ENCODE data around the gene PRPF31. TPM values are rescaled to one million over a fixed set of nuclear protein-coding genes. Genes with fewer than 3 reads are reported as not detected.

PRPF31 gene
- total RNA-seq, 1 experiment from 2014 or later, result 62.4 TPM

DNA sequence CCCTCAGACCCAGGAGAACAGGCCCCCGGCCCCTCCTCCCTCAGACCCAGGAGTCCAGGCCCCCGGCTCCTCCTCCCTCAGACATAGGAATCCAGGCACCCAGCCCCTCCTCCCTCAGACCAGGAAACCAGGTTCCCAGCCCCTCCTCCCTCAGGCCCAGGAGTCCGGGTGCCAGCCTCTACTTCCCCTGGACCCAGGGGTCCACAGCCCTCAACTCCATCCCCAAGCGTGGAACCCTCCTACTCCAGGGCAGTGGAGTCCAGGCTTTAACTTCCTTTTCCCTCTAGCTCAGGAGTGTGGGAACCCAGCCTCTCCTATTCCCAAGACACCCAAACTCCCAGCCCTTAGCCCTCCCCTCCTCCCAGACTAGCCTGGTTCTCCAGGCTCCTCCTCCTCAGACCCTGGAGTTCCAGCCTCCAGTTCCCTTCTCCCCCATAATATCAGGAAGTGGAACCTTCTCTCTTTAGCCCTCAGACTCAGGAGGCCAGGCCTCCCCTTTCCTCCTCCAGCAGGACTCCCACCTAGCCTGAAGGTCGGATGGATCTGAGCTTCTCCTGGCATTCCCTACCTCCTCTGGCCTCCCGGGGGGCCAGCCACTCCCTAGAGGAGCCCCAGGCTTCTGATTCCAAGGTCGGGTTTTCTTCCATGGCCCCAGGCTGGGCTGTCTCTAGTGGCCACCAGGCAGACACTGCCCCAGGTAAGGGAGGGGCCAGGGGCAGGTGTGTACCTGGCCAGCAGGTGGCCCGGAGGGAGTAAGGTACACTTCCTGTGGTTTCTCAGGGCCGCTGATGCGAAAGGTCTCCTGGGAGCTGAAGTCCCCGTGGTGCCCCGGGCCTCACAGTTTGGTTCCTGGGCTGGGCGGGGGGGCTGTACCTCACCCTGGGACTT, 57.2 kb downstream of the PRPF31 start, which contains the start of gene TMC4:
TMC4 (minus strand) TSS at position 690 of the 888 bp plus-strand sequence; CDS start at position 647, 43 bp downstream.
- in situ Hi-C loops (cut with HindIII; ENCODE audit: low pct_unique_long_range_greater_than_20kb, low sequenced_read_pairs), result no loop called here
- no peak for DNase-seq (ENCODE audit: low read depth, low spot score)

DNA sequence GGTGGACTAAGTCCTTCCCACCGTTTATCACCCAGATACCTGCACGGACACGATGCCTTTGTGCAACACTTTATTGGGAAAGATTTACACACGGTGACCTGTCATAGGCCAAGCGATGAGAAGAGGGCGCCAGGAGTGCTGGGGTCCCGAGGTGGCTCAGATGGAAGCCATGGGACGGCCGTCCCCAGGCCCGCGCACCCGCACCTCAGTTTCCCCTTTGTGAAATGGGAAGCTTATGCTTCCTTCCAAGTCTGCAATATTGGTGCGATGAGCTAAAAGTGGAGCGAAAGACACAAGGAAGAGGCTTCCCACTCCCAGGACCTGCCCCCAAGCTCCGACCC, 57.8 kb downstream of the PRPF31 start:
- DNase-seq (ENCODE audit: low read depth, low spot score), result no peak
- in situ Hi-C loops (cut with HindIII; ENCODE audit: low pct_unique_long_range_greater_than_20kb, low sequenced_read_pairs), result no loop called here

DNA sequence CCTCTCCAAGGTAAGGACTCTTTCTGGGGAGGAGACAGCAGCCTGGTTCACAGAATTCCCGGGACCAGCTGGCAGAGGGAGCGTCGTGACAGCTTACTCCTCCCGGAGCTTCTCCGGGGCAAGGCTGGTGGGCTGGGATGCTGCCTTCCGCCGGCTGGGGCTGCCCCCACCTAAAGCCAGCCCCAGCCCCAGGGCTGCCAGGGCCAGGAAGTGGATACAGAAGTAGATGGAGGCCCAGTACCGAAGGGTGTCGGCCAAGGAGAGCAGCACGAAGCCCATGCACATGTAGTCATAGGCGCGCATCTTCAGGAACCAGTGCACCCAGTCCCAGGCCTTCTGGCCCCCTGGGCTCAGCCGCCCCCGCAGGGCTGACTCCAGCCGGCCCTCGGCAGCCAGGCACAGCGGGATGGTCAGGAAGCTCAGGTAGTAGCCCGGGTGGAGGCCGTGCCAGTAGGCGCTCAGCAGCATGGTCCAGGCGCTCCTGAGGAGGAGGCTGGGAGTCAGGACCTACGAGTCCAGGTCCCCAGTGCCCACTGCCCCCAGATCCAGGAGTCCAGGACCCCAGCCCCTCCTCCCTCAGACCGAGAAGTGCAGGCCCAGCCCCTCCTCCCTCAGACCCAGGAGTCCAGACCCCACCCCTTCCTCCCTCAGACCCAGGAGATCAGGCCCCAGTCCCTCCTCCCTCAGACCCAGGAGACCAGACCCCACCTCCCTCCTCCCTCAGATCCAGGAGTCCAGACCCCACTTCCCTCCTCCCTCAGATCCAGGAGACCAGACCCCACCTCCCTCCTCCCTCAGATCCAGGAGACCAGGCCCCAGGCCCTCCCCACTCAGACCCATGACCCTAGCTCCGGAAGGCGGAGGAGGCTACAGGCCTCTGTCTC, 58.6 kb downstream of the PRPF31 start:
- DNase-seq (ENCODE audit: low read depth, low spot score), result no peak
- in situ Hi-C loops (cut with HindIII; ENCODE audit: low pct_unique_long_range_greater_than_20kb, low sequenced_read_pairs), result no loop called here

DNA sequence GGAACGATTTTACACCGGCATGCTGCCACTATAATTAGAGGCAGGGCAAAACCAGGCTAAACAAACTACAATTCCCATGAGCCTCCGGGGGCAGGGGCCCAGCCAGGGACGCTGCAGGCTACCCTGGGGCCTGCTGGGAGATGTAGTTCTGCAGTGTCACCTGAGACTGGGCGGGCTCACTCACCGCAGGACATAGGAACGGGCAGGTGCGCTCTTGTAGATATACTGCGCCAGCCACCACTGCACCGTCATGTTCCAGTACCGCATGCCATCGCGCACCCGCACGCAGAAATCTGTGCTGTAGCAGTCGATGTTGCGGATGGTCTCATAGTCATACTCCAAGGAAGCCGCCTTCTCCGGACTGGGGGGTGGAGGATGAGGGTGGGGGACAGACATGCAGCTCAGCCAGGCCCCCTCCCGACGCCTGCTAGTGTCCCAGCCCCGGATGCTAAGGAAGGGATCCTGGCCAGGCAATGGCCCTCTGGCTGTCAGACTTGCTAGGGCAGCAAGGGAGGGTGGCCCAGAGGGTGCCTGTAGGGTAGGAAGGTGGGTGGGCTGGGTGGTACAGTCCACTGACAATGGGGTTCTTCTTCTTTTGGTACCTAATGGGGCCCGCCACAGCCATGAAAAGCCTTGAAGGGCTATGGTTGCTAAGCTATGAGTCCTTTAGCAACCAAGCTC, 63.2 kb downstream of the PRPF31 start:
- in situ Hi-C loops (cut with HindIII; ENCODE audit: low pct_unique_long_range_greater_than_20kb, low sequenced_read_pairs), result no loop called here

DNA sequence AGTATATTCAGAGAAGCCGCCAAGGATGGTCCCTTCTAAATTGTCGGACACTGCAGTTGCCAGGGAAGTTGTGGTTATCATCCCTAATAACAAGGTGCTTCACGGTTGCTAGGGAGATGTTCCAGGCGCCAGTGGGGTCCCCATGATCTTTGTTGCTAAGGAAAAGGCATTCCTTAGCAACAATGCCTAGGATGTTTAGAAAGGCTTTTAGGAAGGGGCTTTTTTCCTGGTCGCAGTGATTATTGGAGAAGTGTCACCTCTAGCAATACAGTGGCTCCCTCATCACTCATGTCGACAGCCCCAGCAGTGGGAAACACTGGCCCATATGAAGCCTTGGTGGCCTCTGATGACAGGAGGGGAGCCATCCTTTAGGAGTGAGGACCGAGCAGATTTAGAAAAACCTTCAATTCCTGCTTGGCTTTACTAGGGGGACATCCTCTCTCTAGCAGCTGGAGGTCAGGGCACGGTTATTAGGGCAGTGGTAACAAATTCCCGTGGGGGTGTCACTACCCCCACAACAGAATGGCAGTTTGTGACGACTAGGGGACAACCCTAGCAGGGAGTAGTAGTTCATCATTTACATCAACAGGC, 63.8 kb downstream of the PRPF31 start:
- DNase-seq (ENCODE audit: low read depth, low spot score), result no peak
- in situ Hi-C loops (cut with HindIII; ENCODE audit: low pct_unique_long_range_greater_than_20kb, low sequenced_read_pairs), result no loop called here

More for the DNA sequence above, 63.2 kb downstream of the PRPF31 start:
- peak; percentile 46 for DNase-seq (ENCODE audit: low read depth, low spot score)

DNA sequence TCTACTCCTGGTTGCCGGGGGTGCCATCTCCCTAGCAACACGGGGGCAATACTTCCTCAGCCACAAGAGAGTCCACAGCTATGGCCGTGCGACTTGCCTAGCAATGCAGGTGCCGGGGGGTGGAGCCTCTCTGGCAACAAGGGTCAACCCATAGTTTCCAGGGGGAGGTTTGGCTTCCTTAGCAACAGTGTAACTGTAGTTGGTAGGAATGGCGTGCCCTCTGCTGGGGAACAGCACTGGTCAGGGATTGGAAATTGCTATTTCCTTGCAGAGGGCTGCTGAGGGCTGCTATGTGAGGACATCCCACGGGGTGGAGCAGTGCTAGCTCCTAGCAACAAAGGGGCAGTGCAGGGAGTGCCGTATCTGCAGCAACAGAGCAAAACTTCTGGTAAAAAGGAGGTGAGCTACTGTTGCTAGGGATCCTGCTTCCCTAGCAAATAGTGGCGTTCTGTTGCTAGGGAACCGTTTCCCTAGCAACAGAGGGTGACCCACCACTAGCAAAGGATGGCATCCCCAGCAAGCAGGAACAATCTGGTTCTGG, 64.4 kb downstream of the PRPF31 start:
- in situ Hi-C loops (cut with HindIII; ENCODE audit: low pct_unique_long_range_greater_than_20kb, low sequenced_read_pairs), result no loop called here
- DNase-seq (ENCODE audit: low read depth, low spot score), result peak; percentile 92

DNA sequence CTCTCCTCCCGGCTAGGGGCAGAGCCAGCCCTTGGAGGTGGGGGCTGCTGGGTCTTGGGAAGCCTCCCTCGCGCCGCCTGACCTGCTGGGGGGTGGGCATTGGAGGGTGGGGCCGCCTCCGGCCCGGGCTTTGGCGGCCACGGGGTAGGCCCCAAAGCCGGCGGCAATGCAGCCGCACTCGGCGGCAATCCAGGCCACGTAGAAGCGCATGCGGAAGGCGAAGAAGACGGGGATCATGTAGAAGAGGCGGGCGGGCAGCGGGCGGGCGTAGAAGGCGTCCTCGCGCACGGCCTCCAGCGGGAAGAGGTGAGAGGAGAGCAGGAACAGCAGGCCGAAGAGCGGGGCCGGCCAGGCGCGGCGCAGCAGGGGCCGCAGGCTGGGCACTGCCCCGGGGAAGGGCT, 65.1 kb downstream of the PRPF31 start:
- in situ Hi-C loops (cut with HindIII; ENCODE audit: low pct_unique_long_range_greater_than_20kb, low sequenced_read_pairs), result no loop called here
- DNase-seq (ENCODE audit: low read depth, low spot score), result no peak

Other genes with a start within 250 kb of the PRPF31 start
- gene MYADM, start 247.9 kb upstream of the PRPF31 start, total RNA-seq (2014; rRNA removed; shearing (Covaris generic)), result 4.0 and 4.5 TPM in 2 replicates
- gene PRKCG, start 233.6 kb upstream of the PRPF31 start, total RNA-seq (2014; rRNA removed; shearing (Covaris generic)), result not detected in 2 replicates
- not detected in 2 replicates for gene CACNG7, start 206.5 kb upstream of the PRPF31 start, total RNA-seq (2014; rRNA removed; shearing (Covaris generic))
- gene CACNG8, start 152.8 kb upstream of the PRPF31 start, total RNA-seq (2014; rRNA removed; shearing (Covaris generic)), result not detected in 2 replicates
- gene CACNG6, start 124.1 kb upstream of the PRPF31 start, total RNA-seq (2014; rRNA removed; shearing (Covaris generic)), result not detected in 2 replicates
- gene VSTM1, start 51.9 kb upstream of the PRPF31 start, total RNA-seq (2014; rRNA removed; shearing (Covaris generic)), result not detected in 2 replicates
- gene TARM1, start 34.4 kb upstream of the PRPF31 start, total RNA-seq (2014; rRNA removed; shearing (Covaris generic)), result not detected in 2 replicates
- not detected in 2 replicates for gene OSCAR, start 15.0 kb upstream of the PRPF31 start, total RNA-seq (2014; rRNA removed; shearing (Covaris generic))
- gene NDUFA3, start 12.9 kb upstream of the PRPF31 start, total RNA-seq (2014; rRNA removed; shearing (Covaris generic)), result 43.1 and 48.5 TPM in 2 replicates
- 33.4 and 39.5 TPM in 2 replicates for gene TFPT, start 97 bp upstream of the PRPF31 start, total RNA-seq (2014; rRNA removed; shearing (Covaris generic))
- 5.4 and 7.7 TPM in 2 replicates for gene CNOT3, start 22.0 kb downstream of the PRPF31 start, total RNA-seq (2014; rRNA removed; shearing (Covaris generic))
- gene LENG1, start 44.0 kb downstream of the PRPF31 start, total RNA-seq (2014; rRNA removed; shearing (Covaris generic)), result 10.6 and 10.8 TPM in 2 replicates
- gene TMC4, start 57.4 kb downstream of the PRPF31 start, total RNA-seq (2014; rRNA removed; shearing (Covaris generic)), result not detected in 2 replicates
- gene MBOAT7, start 73.8 kb downstream of the PRPF31 start, total RNA-seq (2014; rRNA removed; shearing (Covaris generic)), result 32.8 and 33.6 TPM in 2 replicates
- gene TSEN34, start 75.6 kb downstream of the PRPF31 start, total RNA-seq (2014; rRNA removed; shearing (Covaris generic)), result 46.1 and 49.0 TPM in 2 replicates
- gene RPS9, start 85.1 kb downstream of the PRPF31 start, total RNA-seq (2014; rRNA removed; shearing (Covaris generic)), result 2,354 and 2,678 TPM in 2 replicates
- gene LILRB3, start 107.3 kb downstream of the PRPF31 start, total RNA-seq (2014; rRNA removed; shearing (Covaris generic)), result 1.1 TPM in 1 of 2 replicates, not detected in the other
- gene LILRA6, start 127.0 kb downstream of the PRPF31 start, total RNA-seq (2014; rRNA removed; shearing (Covaris generic)), result 0.16 TPM in 1 of 2 replicates, not detected in the other
- gene LILRB5, start 141.5 kb downstream of the PRPF31 start, total RNA-seq (2014; rRNA removed; shearing (Covaris generic)), result not detected in 2 replicates
- gene LILRB2, start 165.4 kb downstream of the PRPF31 start, total RNA-seq (2014; rRNA removed; shearing (Covaris generic)), result not detected in 2 replicates
- gene LILRA5, start 197.4 kb downstream of the PRPF31 start, total RNA-seq (2014; rRNA removed; shearing (Covaris generic)), result not detected in 2 replicates
- not detected in 2 replicates for gene LILRA4, start 223.4 kb downstream of the PRPF31 start, total RNA-seq (2014; rRNA removed; shearing (Covaris generic))
- not detected in 2 replicates for gene LAIR1, start 249.2 kb downstream of the PRPF31 start, total RNA-seq (2014; rRNA removed; shearing (Covaris generic))